ENCODE data around the gene RGS7. TPM values are rescaled to one million over a fixed set of nuclear protein-coding genes. Genes with fewer than 3 reads are reported as not detected.

RGS7 gene
- polyA plus RNA-seq, 2 of the 4 experiments (the other 2 are of a cell fraction), result 0.08 TPM; not detected in 1

DNA sequence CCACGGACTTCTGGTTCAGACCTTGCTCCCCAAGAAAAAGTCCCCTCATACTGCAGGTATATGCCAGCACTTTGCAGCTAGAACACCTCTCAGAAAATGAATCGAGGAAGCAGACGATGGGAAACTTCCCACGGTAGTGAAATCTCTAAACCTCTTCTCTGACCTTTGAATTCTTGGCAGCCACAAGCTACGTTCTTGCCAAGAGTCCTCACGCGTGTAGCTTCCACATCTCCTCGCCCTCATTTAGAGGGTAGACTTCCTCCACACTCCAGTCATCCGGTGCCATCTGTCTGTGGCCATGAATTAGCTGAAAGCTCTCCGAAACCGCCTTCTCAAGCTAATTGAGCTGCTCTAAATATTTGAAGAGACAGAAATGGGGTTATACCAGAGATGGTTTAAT is 127.8 kb downstream of the RGS7 start:
- FAIRE-seq (no peak), DNase-seq (ENCODE audit: low read depth in 1 of 2, low spot score in 1 of 2) (no peak), ATAC-seq (no peak)
- CTCF ChIA-PET, result no interaction called here
- no peak overlapping the region for H3K4me2 ChIP-seq
- no peaks in the 10 kb centered on the region for H3K9me3 ChIP-seq
- no peak overlapping the region for H3K27ac ChIP-seq
- TF ChIP-seq JUNB (IDR thresholded peaks at IDR 0.05) (no peak), EP300 (IDR thresholded peaks at IDR 0.05) (no peak), PBX3 (IDR thresholded peaks at IDR 0.05) (no peak), FOXS1 (CRISPR knock-in tag; IDR thresholded peaks at IDR 0.05) (no peak), RFX5 (IDR thresholded peaks at IDR 0.05) (no peak), HOXB13 (CRISPR knock-in tag; IDR thresholded peaks at IDR 0.05; ENCODE audit: low read depth) (no peak), PHF8 (IDR thresholded peaks at IDR 0.05; ENCODE audit: borderline replicate concordance, low read depth) (no peak), CHD4 (IDR thresholded peaks at IDR 0.05; ENCODE audit: borderline replicate concordance) (no peak), NFE2L2 (conservative IDR thresholded peaks at IDR 0.05; ENCODE audit: low read length) (no peak), NPAS2 (CRISPR knock-in tag; IDR thresholded peaks at IDR 0.05; ENCODE audit: borderline replicate concordance) (no peak), CHD2 (IDR thresholded peaks at IDR 0.05; ENCODE audit: low read length, partially characterized antibody) (no peak), JUN (IDR thresholded peaks at IDR 0.05) (no peak)
- TF ChIP-seq, protein P1, sequence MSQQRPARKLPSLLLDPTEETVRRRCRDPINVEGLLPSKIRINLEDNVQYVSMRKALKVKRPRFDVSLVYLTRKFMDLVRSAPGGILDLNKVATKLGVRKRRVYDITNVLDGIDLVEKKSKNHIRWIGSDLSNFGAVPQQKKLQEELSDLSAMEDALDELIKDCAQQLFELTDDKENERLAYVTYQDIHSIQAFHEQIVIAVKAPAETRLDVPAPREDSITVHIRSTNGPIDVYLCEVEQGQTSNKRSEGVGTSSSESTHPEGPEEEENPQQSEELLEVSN (IDR thresholded peaks at IDR 0.05; ENCODE audit: borderline replicate concordance, low read depth), result no peak
- TF ChIP-seq, protein P2, sequence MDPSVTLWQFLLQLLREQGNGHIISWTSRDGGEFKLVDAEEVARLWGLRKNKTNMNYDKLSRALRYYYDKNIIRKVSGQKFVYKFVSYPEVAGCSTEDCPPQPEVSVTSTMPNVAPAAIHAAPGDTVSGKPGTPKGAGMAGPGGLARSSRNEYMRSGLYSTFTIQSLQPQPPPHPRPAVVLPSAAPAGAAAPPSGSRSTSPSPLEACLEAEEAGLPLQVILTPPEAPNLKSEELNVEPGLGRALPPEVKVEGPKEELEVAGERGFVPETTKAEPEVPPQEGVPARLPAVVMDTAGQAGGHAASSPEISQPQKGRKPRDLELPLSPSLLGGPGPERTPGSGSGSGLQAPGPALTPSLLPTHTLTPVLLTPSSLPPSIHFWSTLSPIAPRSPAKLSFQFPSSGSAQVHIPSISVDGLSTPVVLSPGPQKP (IDR thresholded peaks at IDR 0.05; ENCODE audit: low read depth, low read length), result no peak
- TF ChIP-seq, protein P3, sequence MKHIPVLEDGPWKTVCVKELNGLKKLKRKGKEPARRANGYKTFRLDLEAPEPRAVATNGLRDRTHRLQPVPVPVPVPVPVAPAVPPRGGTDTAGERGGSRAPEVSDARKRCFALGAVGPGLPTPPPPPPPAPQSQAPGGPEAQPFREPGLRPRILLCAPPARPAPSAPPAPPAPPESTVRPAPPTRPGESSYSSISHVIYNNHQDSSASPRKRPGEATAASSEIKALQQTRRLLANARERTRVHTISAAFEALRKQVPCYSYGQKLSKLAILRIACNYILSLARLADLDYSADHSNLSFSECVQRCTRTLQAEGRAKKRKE (CRISPR knock-in tag; IDR thresholded peaks at IDR 0.05; ENCODE audit: low read depth), result no peak
- TF ChIP-seq, protein P4, sequence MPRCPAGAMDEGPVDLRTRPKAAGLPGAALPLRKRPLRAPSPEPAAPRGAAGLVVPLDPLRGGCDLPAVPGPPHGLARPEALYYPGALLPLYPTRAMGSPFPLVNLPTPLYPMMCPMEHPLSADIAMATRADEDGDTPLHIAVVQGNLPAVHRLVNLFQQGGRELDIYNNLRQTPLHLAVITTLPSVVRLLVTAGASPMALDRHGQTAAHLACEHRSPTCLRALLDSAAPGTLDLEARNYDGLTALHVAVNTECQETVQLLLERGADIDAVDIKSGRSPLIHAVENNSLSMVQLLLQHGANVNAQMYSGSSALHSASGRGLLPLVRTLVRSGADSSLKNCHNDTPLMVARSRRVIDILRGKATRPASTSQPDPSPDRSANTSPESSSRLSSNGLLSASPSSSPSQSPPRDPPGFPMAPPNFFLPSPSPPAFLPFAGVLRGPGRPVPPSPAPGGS (IDR thresholded peaks at IDR 0.05), result no peak
- TF ChIP-seq, protein P5, sequence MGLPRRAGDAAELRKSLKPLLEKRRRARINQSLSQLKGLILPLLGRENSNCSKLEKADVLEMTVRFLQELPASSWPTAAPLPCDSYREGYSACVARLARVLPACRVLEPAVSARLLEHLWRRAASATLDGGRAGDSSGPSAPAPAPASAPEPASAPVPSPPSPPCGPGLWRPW (IDR thresholded peaks at IDR 0.05), result no peak
- POLR2A ChIA-PET, result no interaction called here
- no peaks in the 10 kb centered on the region for H3K4me1 ChIP-seq
- H3K4me3 ChIP-seq, result no peak overlapping the region
- WGBS (ENCODE audit: missing lambda C conversion rate), result 20% methylated on average over 11 of the region's 11 CpGs

DNA sequence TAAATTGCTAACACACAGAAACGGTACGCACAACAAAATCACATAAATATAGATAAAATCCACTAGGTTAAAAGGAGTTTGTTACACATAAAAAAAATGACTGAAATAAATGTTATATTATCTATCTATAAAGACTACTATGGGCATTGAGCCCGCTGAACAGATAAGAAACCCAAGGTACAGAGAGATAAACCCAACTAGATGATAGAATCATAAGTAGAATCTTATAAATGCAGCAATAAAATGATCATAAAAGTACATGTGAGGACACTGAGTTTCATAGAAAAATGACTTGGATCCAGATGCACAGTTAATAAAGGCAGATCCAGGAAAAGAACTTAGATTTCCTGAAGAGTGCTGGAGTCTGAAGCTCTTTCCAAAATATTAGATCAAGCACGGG is 128.7 kb downstream of the RGS7 start:
- Histone ChIP-seq H3K9me3 (no peaks in the 10 kb centered on the region), H3K27ac (no peak overlapping the region), H3K4me1 (no peaks in the 10 kb centered on the region), H3K4me2 (no peak overlapping the region), H3K4me3 (no peak overlapping the region)
- TF ChIP-seq KDM5A (IDR thresholded peaks at IDR 0.05), result no peak
- no peak for TF ChIP-seq RARB (CRISPR knock-in tag; IDR thresholded peaks at IDR 0.05)
- TF ChIP-seq ZFP36 (IDR thresholded peaks at IDR 0.05; ENCODE audit: borderline replicate concordance, partially characterized antibody), result no peak
- TF ChIP-seq KDM1A (IDR thresholded peaks at IDR 0.05; ENCODE audit: low read depth), result no peak
- no peak for TF ChIP-seq SREBF2 (IDR thresholded peaks at IDR 0.05)
- no peak for TF ChIP-seq TP53 (CRISPR knock-in tag; IDR thresholded peaks at IDR 0.05)
- no peak for TF ChIP-seq CBX8 (IDR thresholded peaks at IDR 0.05)
- TF ChIP-seq GATA3 (IDR thresholded peaks at IDR 0.05; ENCODE audit: borderline replicate concordance), result no peak
- TF ChIP-seq HEYL (CRISPR knock-in tag; IDR thresholded peaks at IDR 0.05), result no peak
- TF ChIP-seq, protein P2 (IDR thresholded peaks at IDR 0.05; ENCODE audit: low read depth, low read length), result no peak
- no peak for TF ChIP-seq NPAS2 (CRISPR knock-in tag; IDR thresholded peaks at IDR 0.05; ENCODE audit: borderline replicate concordance)
- TF ChIP-seq, protein P1 (IDR thresholded peaks at IDR 0.05; ENCODE audit: borderline replicate concordance, low read depth), result no peak
- no peak for TF ChIP-seq RCOR1 (IDR thresholded peaks at IDR 0.05; ENCODE audit: low read depth, low read length)
- no peak for TF ChIP-seq HOXA7 (CRISPR knock-in tag; IDR thresholded peaks at IDR 0.05)
- TF ChIP-seq, protein P6, sequence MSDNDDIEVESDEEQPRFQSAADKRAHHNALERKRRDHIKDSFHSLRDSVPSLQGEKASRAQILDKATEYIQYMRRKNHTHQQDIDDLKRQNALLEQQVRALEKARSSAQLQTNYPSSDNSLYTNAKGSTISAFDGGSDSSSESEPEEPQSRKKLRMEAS (IDR thresholded peaks at IDR 0.05), result no peak
- no peak for TF ChIP-seq MAZ (IDR thresholded peaks at IDR 0.05; ENCODE audit: borderline replicate concordance, low read depth, low read length)
- TF ChIP-seq, protein P7, sequence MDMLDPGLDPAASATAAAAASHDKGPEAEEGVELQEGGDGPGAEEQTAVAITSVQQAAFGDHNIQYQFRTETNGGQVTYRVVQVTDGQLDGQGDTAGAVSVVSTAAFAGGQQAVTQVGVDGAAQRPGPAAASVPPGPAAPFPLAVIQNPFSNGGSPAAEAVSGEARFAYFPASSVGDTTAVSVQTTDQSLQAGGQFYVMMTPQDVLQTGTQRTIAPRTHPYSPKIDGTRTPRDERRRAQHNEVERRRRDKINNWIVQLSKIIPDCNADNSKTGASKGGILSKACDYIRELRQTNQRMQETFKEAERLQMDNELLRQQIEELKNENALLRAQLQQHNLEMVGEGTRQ (IDR thresholded peaks at IDR 0.05), result no peak
- no peak for TF ChIP-seq POLR2A (IDR thresholded peaks at IDR 0.05; ENCODE audit: low read length)
- ATAC-seq, result no peak
- no peak for DNase-seq (ENCODE audit: low read depth in 1 of 2, low spot score in 1 of 2)
- no peak for FAIRE-seq
- CTCF ChIA-PET, result no interaction called here
- POLR2A ChIA-PET, result no interaction called here
- 38% methylated on average over 4 of the region's 4 CpGs for WGBS (ENCODE audit: missing lambda C conversion rate)
